Hepatocyte (in vitro differentiated cells): ENCODE measurements around the gene PNMA6E. TPM values are rescaled to one million over a fixed set of nuclear protein-coding genes. Genes with fewer than 3 reads are reported as not detected.

Experiments used
- DNase-seq: peaks from one replicate; pipeline ENCODE4 v3.0.0-alpha.2; 2016; ENCODE audit warnings: low spot score
- H2AFZ ChIP-seq: fragments of 200-600 bp; sonication (generic); 2 replicates; pipeline ENCODE4 v1.6.0; 2016; ENCODE audit warnings: antibody characterized with exemption, mild to moderate bottlenecking
- H3K27ac ChIP-seq: fragments of 200-600 bp; sonication (generic); 2 replicates; pipeline ENCODE4 v1.5.1; 2016; ENCODE audit warnings: mild to moderate bottlenecking
- H3K27me3 ChIP-seq: fragments of 200-600 bp; sonication (generic); 2 replicates; pipeline ENCODE4 v1.6.1; 2016
- H3K36me3 ChIP-seq: fragments of 200-600 bp; sonication (generic); replicated peaks from 2 replicates; pipeline ENCODE4 v1.5.1; 2016; ENCODE audit warnings: low read depth; ENCODE audit not compliant: insufficient read depth
- H3K4me1 ChIP-seq: fragments of 200-600 bp; sonication (generic); 2 replicates; pipeline ENCODE4 v1.5.1; 2016; ENCODE audit warnings: mild to moderate bottlenecking, moderate library complexity; ENCODE audit not compliant: insufficient read depth
- H3K4me2 ChIP-seq: fragments of 200-600 bp; sonication (generic); 2 replicates; pipeline ENCODE4 v1.6.0; 2016
- H3K4me3 ChIP-seq: fragments of 200-600 bp; sonication (generic); 2 replicates; pipeline ENCODE4 v1.5.1; 2016; ENCODE audit warnings: mild to moderate bottlenecking
- H3K79me2 ChIP-seq: fragments of 200-600 bp; sonication (generic); 2 replicates; pipeline ENCODE4 v1.6.0; 2017; ENCODE audit warnings: mild to moderate bottlenecking
- H3K9me2 ChIP-seq: fragments of 200-600 bp; sonication (generic); replicated peaks from 2 replicates; pipeline ENCODE4 v1.6.0; 2017; ENCODE audit warnings: mild to moderate bottlenecking; ENCODE audit not compliant: insufficient read depth
- H3K9me3 ChIP-seq: fragments of 200-600 bp; sonication (generic); 2 replicates; pipeline ENCODE4 v1.5.1; 2016; ENCODE audit warnings: low read depth, mild to moderate bottlenecking
- H4K20me1 ChIP-seq: fragments of 200-600 bp; sonication (generic); 2 replicates; pipeline ENCODE4 v1.6.0; 2016; ENCODE audit warnings: mild to moderate bottlenecking; ENCODE audit not compliant: insufficient read depth, poor library complexity, severe bottlenecking
- CTCF ChIP-seq: fragments of 200-600 bp; sonication (generic); IDR thresholded peaks from 2 replicates; pipeline ENCODE4 v1.5.1; 2016; ENCODE audit warnings: antibody characterized with exemption, mild to moderate bottlenecking; ENCODE audit not compliant: poor library complexity
- EZH2 ChIP-seq: fragments of 200-600 bp; sonication (generic); IDR thresholded peaks from 2 replicates; pipeline ENCODE4 v1.6.1; 2016; ENCODE audit warnings: antibody characterized with exemption, mild to moderate bottlenecking, borderline replicate concordance
- EZH2phosphoT487 ChIP-seq: fragments of 200-600 bp; sonication (generic); IDR thresholded peaks from one replicate; pipeline ENCODE4 v1.6.1; 2018; ENCODE audit warnings: antibody characterized with exemption, mild to moderate bottlenecking, low read depth, moderate library complexity; ENCODE audit not compliant: unreplicated experiment, severe bottlenecking
- WGBS: methylation state at CpG from one replicate; pipeline ENCODE4 v1.1.6; 2016; ENCODE audit warnings: low lambda C conversion rate; ENCODE audit errors: missing lambda C conversion rate; 5-methylcytosine and 5-hydroxymethylcytosine counted together
- polyA plus RNA-seq: library from polyadenylated mRNA; unstranded; fragments of >200 nt; fragmentation: Nextera tagmentation; extraction: Ambion mirVana; gene quantifications from 2 replicates; pipeline ENCODE4 v1.2.1, GENCODE V29; 2016
- total RNA-seq: library from RNA; depleted of rRNA; stranded (reverse); fragments of >200 nt; gene quantifications from 2 replicates; pipeline ENCODE4 v1.2.3, GENCODE V29; 2014

The PNMA6E gene
- total and polyA plus RNA-seq, 2 experiments from 2014 or later, result not detected

GRCh38 chrX:153410373-153410772, 9.2 kb upstream of the PNMA6E start:
- H3K36me3 ChIP-seq, result no peaks in the 10 kb centered on the region
- H3K9me2 ChIP-seq, result no peaks in the 10 kb centered on the region
- no peaks in the 10 kb centered on the region for H4K20me1 ChIP-seq
- H3K79me2 ChIP-seq, result no peaks in the 10 kb centered on the region
- TF ChIP-seq EZH2phosphoT487 (no peak), EZH2 (no peak), CTCF (no peak)
- H3K27me3 ChIP-seq, result no peaks in the 10 kb centered on the region
- no peak overlapping the region for H3K4me2 ChIP-seq
- 84% methylated on average over 15 of the region's 15 CpGs for WGBS
- no peaks in the 10 kb centered on the region for H3K9me3 ChIP-seq
- H3K4me1 ChIP-seq, result no peaks in the 10 kb centered on the region
- H3K4me3 ChIP-seq, result no peak overlapping the region
- H2AFZ ChIP-seq, result no peak overlapping the region
- DNase-seq, result no peak
- no peak overlapping the region for H3K27ac ChIP-seq

GRCh38 chrX:153409414-153410101, 8.4 kb upstream of the PNMA6E start:
- no peak overlapping the region for H3K27ac ChIP-seq
- no peaks in the 10 kb centered on the region for H3K9me3 ChIP-seq
- H3K4me1 ChIP-seq, result no peaks in the 10 kb centered on the region
- H3K27me3 ChIP-seq, result no peaks in the 10 kb centered on the region
- no peaks in the 10 kb centered on the region for H4K20me1 ChIP-seq
- no peaks in the 10 kb centered on the region for H3K9me2 ChIP-seq
- no peak for DNase-seq
- no peak overlapping the region for H3K4me2 ChIP-seq
- H3K4me3 ChIP-seq, result no peak overlapping the region
- WGBS, result 90% methylated on average over 29 of the region's 30 CpGs
- no peaks in the 10 kb centered on the region for H3K79me2 ChIP-seq
- TF ChIP-seq EZH2 (no peak), EZH2phosphoT487 (no peak), CTCF (no peak)
- no peak overlapping the region for H2AFZ ChIP-seq
- no peaks in the 10 kb centered on the region for H3K36me3 ChIP-seq

- no peaks in the 10 kb centered on the region for H4K20me1 ChIP-seq
- no peak overlapping the region for H3K4me2 ChIP-seq
- DNase-seq, result no peak
- no peaks in the 10 kb centered on the region for H3K9me3 ChIP-seq
- no peaks in the 10 kb centered on the region for H3K36me3 ChIP-seq
- H3K27me3 ChIP-seq, result no peaks in the 10 kb centered on the region
- H3K27ac ChIP-seq, result no peak overlapping the region
- no peaks in the 10 kb centered on the region for H3K79me2 ChIP-seq
- no peaks in the 10 kb centered on the region for H3K9me2 ChIP-seq
- H3K4me1 ChIP-seq, result no peaks in the 10 kb centered on the region
- H2AFZ ChIP-seq, result no peak overlapping the region
- TF ChIP-seq EZH2phosphoT487 (no peak), CTCF (no peak), EZH2 (no peak)
- H3K4me3 ChIP-seq, result no peak overlapping the region
- WGBS, result 87% methylated on average over 9 of the region's 12 CpGs
These were observed 7.8 kb upstream of the PNMA6E start for GRCh38 chrX:153408871-153409351.
